DOHH2 (cell line): Measurements from ENCODE around the gene FOSL2.

ENCODE experiments used
- EZH2phosphoT487 ChIP-seq: fragments of 200-600 bp; sonication (generic); IDR thresholded peaks from 2 replicates; pipeline ENCODE4 v1.6.1; 2017; ENCODE audit warnings: borderline replicate concordance, mild to moderate bottlenecking, antibody characterized with exemption, low read length, moderate library complexity, mixed read lengths
- TF ChIP-seq, protein P1 (sequence below): fragments of 200-600 bp; sonication (generic); IDR thresholded peaks from one replicate; pipeline ENCODE4 v1.5.1; 2014; ENCODE audit warnings: antibody characterized with exemption, mild to moderate bottlenecking, low read depth, low read length; ENCODE audit not compliant: poor library complexity, severe bottlenecking

DNA sequence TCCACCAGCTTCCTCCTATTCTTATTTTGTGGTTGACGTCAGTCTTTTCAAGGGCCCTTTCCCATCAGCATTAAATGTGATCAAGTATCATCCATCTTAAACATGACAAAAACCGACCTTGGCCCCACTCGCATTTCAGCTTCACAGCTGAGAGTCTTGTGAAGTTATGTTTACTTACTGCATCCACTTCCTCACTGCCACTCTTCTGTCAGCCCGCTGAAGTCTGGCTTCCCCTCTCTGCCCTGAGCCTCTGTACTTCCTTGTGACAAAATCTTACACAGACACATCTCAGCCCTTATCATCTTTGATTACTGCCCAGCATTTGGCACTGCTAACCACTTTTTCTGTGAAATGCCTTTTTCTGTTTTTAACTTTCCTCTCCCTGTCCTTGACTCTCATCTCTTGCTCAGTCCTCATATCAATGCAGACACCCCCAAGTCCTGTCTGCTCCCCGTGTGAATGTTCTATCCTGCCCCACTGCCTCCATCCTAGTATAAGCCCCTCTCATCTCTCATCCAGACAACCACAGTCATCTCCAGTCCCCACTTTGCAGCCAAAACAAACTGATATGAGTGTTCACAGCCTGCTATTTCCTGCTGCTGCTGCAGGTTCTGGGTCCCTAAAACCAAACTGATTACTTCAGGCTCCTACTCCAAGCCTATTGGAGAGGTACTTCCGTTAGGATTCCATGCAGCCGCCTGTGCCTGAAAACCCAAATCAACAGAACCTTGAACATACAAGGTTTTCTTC is 31.4 kb downstream of the FOSL2 start:
- TF ChIP-seq, protein P1, sequence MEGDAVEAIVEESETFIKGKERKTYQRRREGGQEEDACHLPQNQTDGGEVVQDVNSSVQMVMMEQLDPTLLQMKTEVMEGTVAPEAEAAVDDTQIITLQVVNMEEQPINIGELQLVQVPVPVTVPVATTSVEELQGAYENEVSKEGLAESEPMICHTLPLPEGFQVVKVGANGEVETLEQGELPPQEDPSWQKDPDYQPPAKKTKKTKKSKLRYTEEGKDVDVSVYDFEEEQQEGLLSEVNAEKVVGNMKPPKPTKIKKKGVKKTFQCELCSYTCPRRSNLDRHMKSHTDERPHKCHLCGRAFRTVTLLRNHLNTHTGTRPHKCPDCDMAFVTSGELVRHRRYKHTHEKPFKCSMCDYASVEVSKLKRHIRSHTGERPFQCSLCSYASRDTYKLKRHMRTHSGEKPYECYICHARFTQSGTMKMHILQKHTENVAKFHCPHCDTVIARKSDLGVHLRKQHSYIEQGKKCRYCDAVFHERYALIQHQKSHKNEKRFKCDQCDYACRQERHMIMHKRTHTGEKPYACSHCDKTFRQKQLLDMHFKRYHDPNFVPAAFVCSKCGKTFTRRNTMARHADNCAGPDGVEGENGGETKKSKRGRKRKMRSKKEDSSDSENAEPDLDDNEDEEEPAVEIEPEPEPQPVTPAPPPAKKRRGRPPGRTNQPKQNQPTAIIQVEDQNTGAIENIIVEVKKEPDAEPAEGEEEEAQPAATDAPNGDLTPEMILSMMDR, result no peak
- no peak for TF ChIP-seq EZH2phosphoT487
